OCI-LY7 (cell line): ENCODE data around the gene CBLL2.

Experiments
- CTCF ChIP-seq: fragments of 200-600 bp; sonication (generic); conservative IDR thresholded peaks from 2 replicates; pipeline ENCODE4 v1.5.1; 2014; ENCODE audit warnings: mild to moderate bottlenecking, antibody characterized with exemption, low read length, moderate library complexity, mixed read lengths
- EZH2phosphoT487 ChIP-seq: fragments of 200-600 bp; sonication (generic); IDR thresholded peaks from 2 replicates; pipeline ENCODE4 v1.6.1; 2018; ENCODE audit warnings: low read depth, borderline replicate concordance, mild to moderate bottlenecking, mixed run types, antibody characterized with exemption, low read length, moderate library complexity, mixed read lengths

GRCh38 chrX:22296871-22297270 is 24.2 kb downstream of the CBLL2 start:
- TF ChIP-seq CTCF (no peak), EZH2phosphoT487 (no peak)
